Kidney epithelial cell (primary cell): ENCODE data around the gene GJD3. TPM values are rescaled to one million over a fixed set of nuclear protein-coding genes. Genes with fewer than 3 reads are reported as not detected.
"Not testable (repeated sequence)": the region's sequence is repeated elsewhere in the genome, so short reads cannot be mapped to it uniquely, and the experiment has no call there.

ENCODE experiments used
- DNase-seq: peaks from one replicate; pipeline ENCODE4 v3.0.0-alpha.2; 2010; ENCODE audit warnings: low read depth
- H3K27me3 ChIP-seq: 2 replicates; pipeline ENCODE4 v1.6.0; 2011; ENCODE audit warnings: low read length; ENCODE audit not compliant: control insufficient read depth, insufficient read depth
- H3K36me3 ChIP-seq: 2 replicates; pipeline ENCODE4 v1.5.1; 2011; ENCODE audit warnings: low read length; ENCODE audit not compliant: control insufficient read depth, insufficient read depth
- H3K4me3 ChIP-seq: 2 replicates; pipeline ENCODE4 v1.5.1; 2011; ENCODE audit warnings: low read depth, mild to moderate bottlenecking, control low read depth, low read length
- total RNA-seq: library from RNA; depleted of rRNA; stranded (reverse); fragments of >200 nt; gene quantifications from 2 replicates; pipeline ENCODE4 v1.2.3, GENCODE V29; 2015
- TF ChIP-seq, protein P1 (sequence below): IDR thresholded peaks from 2 replicates; pipeline ENCODE4 v1.5.1; 2011; ENCODE audit warnings: mild to moderate bottlenecking, moderate library complexity, low read length, control low read depth, inconsistent platforms; ENCODE audit not compliant: insufficient read depth, poor library complexity, severe bottlenecking

The GJD3 gene
- total RNA-seq, 1 donor from 2014 or later, result not detected

DNA sequence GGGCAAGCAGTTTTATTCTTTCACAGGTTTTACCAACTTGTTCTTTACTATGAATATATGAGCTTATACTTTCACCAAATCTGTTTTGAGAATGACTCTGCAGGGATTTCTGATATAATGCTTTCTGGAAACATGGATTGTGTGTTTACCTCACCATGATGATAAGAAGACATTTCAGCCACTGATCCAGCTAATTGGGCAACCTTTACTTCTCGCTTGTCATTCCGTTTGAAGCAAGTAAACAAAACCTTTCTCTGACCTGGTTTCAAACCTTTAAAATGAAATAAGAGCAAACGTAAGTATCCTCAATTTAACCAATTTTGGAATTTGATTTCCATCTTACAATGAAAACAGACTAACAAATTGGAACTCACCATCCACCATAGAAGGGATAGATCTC lies 39.5 kb upstream of the GJD3 start:
- no peak for DNase-seq
- Histone ChIP-seq H3K27me3 (no peaks in the 10 kb centered on the region), H3K4me3 (no peak overlapping the region), H3K36me3 (peaks cover 2% of the 10 kb centered on the region)
- TF ChIP-seq, protein P1, sequence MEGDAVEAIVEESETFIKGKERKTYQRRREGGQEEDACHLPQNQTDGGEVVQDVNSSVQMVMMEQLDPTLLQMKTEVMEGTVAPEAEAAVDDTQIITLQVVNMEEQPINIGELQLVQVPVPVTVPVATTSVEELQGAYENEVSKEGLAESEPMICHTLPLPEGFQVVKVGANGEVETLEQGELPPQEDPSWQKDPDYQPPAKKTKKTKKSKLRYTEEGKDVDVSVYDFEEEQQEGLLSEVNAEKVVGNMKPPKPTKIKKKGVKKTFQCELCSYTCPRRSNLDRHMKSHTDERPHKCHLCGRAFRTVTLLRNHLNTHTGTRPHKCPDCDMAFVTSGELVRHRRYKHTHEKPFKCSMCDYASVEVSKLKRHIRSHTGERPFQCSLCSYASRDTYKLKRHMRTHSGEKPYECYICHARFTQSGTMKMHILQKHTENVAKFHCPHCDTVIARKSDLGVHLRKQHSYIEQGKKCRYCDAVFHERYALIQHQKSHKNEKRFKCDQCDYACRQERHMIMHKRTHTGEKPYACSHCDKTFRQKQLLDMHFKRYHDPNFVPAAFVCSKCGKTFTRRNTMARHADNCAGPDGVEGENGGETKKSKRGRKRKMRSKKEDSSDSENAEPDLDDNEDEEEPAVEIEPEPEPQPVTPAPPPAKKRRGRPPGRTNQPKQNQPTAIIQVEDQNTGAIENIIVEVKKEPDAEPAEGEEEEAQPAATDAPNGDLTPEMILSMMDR, result no peak

DNA sequence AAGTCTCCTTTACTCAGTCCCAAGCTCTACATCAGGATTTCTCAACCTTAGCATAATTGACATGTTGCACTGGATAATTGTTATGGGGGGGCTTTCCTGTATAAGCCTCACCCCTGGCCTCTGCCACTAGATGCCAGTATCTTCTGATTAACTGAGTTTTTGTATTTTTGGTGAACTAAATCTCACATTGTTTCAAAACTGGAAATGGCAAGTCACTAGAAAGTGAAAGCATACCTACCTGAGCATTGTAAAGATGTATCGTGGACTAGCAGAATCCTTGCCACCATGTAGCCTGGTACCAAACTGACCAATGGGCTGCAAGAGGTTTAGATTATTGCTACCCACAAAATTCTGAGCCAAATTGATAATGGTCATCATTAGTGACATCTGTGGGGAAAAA lies 38.1 kb upstream of the GJD3 start:
- TF ChIP-seq, protein P1, result no peak
- DNase-seq, result no peak
- peaks cover 2% of the 10 kb centered on the region for H3K36me3 ChIP-seq
- H3K4me3 ChIP-seq, result no peak overlapping the region
- H3K27me3 ChIP-seq, result no peaks in the 10 kb centered on the region

DNA sequence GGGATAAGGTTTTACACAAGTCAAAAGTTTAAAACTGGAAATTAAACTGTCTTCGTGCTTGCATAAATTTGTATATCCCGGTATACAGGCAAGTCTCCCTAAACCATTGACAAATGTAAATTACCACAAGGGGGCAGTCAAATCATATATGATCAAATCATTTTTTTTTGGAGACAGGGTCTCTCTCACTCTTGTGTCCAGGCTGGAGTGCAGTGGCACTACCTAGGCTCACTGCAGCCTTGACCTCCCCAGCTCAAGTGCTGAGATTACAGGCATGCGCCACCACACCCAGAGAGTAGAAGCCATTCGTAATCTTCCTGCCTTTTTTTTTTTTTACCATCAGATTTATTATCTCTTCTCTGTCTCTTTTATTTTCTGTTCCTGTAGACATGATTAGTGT lies 34.6 kb upstream of the GJD3 start:
- no peak for DNase-seq
- Histone ChIP-seq H3K36me3 (peaks cover 2% of the 10 kb centered on the region), H3K27me3 (no peaks in the 10 kb centered on the region), H3K4me3 (no peak overlapping the region)
- TF ChIP-seq, protein P1, result peak; percentile 40

DNA sequence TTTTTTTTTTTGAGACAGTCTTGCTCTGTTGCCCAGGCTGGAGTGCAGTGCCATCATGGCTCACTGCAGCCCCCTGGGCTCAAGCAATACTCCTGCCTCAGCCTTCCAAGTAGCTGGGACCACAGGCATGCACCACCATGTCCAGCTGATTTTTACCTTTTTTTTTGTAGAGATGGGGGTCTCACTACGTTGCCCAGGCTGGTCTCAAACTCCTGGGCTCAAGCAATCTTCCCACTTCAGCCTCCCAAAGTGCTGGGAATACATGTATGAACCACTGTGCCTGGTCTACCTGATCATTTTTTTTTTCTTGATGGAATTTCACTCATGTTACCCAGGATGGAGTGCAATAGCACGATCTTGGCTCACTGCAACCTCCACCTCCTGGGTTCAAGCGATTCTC lies 22.0 kb upstream of the GJD3 start:
- H3K27me3 ChIP-seq, H3K36me3 ChIP-seq, DNase-seq, H3K4me3 ChIP-seq: not testable (repeated sequence)

- Histone ChIP-seq H3K27me3 (no peaks in the 10 kb centered on the region), H3K36me3 (no peaks in the 10 kb centered on the region), H3K4me3 (no peak overlapping the region)
- no peak for DNase-seq
- TF ChIP-seq, protein P1, result no peak
These were observed 17.7 kb upstream of the GJD3 start for GRCh38 chr17:40382251-40382650.

- TF ChIP-seq, protein P1, result no peak
- no peak overlapping the region for H3K4me3 ChIP-seq
- H3K27me3 ChIP-seq, result no peaks in the 10 kb centered on the region
- H3K36me3 ChIP-seq, result no peaks in the 10 kb centered on the region
- no peak for DNase-seq
These were observed 14.4 kb upstream of the GJD3 start for GRCh38 chr17:40378966-40379365.
